SU-DHL-6 (cell line): Measurements from ENCODE around the gene CPVL.

Source experiments
- CTCF ChIP-seq: fragments of 200-600 bp; sonication (generic); IDR thresholded peaks from one replicate; pipeline ENCODE4 v1.5.1; 2017; ENCODE audit warnings: antibody characterized with exemption, mild to moderate bottlenecking, low read length, moderate library complexity; ENCODE audit not compliant: insufficient read depth, poor library complexity, severe bottlenecking
- EZH2phosphoT487 ChIP-seq: fragments of 200-600 bp; sonication (generic), shearing (Covaris generic); conservative IDR thresholded peaks from 2 replicates; pipeline ENCODE4 v1.6.1; 2018; ENCODE audit warnings: mild to moderate bottlenecking, antibody characterized with exemption, low read length, moderate library complexity, mixed read lengths

DNA sequence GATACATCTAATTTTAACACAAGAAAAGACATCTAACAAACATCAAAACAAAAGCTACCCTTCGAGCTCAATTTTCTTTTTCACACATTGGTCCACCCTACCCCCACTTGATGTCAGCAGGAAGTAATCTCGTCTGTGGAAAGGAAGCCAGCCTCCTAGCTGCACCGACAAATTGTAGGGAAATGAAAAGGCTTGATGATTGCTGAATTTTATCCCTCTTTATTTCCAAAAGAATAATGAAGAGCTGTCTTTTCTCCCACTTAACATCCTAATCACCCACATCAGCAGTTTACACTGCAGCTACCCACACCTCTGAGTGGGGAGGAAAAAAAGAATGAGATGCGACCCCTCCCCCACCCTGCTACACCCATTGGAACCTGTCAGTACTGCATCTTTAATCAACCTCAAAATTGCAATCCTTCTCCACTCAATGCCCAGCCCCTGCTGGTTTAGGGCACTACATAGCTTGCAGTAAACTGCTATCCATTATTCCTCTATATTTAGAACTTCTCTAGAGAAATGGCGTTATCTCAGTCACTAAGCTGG lies 10.6 kb upstream of the CPVL start:
- no peak for TF ChIP-seq CTCF
- TF ChIP-seq EZH2phosphoT487: no peak
